IMR-90 (cell line): ENCODE measurements around the gene TAF1B. TPM values are rescaled to one million over a fixed set of nuclear protein-coding genes. Genes with fewer than 3 reads are reported as not detected.

Experiments
- ATAC-seq: fragments of 200-7000 bp; cut with Tn5 transposase; 2 replicates; pipeline ENCODE4 v1.9.1; 2020; ENCODE audit warnings: low read depth, mild to moderate bottlenecking, moderate library complexity
- BruUV-seq: library from RNA; stranded (reverse); fragments of 400-500 nt; replicated peaks from 2 replicates; lab custom pipeline; 2021; lab: Mats Ljungman, UMichigan
- CTCF ChIA-PET: fragments of 300-600 bp; formaldehyde crosslinking; extraction: SDS; loops from one replicate; lab custom pipeline; 2021; ENCODE audit warnings: antibody characterized with exemption; lab: Yijun Ruan, JAX
- POLR2A ChIA-PET: fragments of 300-600 bp; sonication (Branson Sonifier 250); formaldehyde crosslinking; loops from one replicate; lab custom pipeline; 2022; ENCODE audit warnings: antibody characterized with exemption; ENCODE audit not compliant: unreplicated experiment; lab: Charles Lee
- DNase-seq: peaks from one replicate; pipeline ENCODE4 v3.0.0; 2013
- H2AFZ ChIP-seq: replicated peaks from 2 replicates; pipeline ENCODE3; 2013; ENCODE audit warnings: low read length, mild to moderate bottlenecking; ENCODE audit not compliant: poor library complexity
- H2AK5ac ChIP-seq: 2 replicates; pipeline ENCODE4 v1.6.1; 2013; ENCODE audit warnings: low read depth, low read length, inconsistent platforms
- H2AK9ac ChIP-seq: replicated peaks from 2 replicates; pipeline ENCODE3; 2013; ENCODE audit warnings: mild to moderate bottlenecking, low read depth, low read length, moderate library complexity; ENCODE audit not compliant: poor library complexity
- H2BK120ac ChIP-seq: 2 replicates; pipeline ENCODE4 v1.6.1; 2013; ENCODE audit warnings: low read depth, low read length, inconsistent platforms
- H2BK15ac ChIP-seq: 3 replicates; pipeline ENCODE4 v1.6.1; 2013; ENCODE audit warnings: low read depth, low read length, inconsistent platforms
- H2BK20ac ChIP-seq: 2 replicates; pipeline ENCODE4 v1.6.1; 2013; ENCODE audit warnings: low read depth, mild to moderate bottlenecking, inconsistent platforms, low read length, moderate library complexity
- H2BK5ac ChIP-seq: 2 replicates; pipeline ENCODE4 v1.6.1; 2013; ENCODE audit warnings: mild to moderate bottlenecking, low read depth, low read length, inconsistent platforms; ENCODE audit not compliant: poor library complexity, severe bottlenecking
- H3K14ac ChIP-seq: replicated peaks from 2 replicates; pipeline ENCODE4 v1.6.1; 2013; ENCODE audit warnings: low read depth, low read length, inconsistent platforms
- H3K18ac ChIP-seq: 2 replicates; pipeline ENCODE4 v1.6.1; 2013; ENCODE audit warnings: low read depth, low read length, control low read depth
- H3K23ac ChIP-seq: 2 replicates; pipeline ENCODE4 v1.6.1; 2013; ENCODE audit warnings: low read depth, low read length, inconsistent platforms
- H3K27ac ChIP-seq: 2 replicates; pipeline ENCODE4 v1.5.1; 2013; ENCODE audit warnings: mild to moderate bottlenecking, control low read depth, low read length; ENCODE audit not compliant: insufficient read depth
- H3K27me3 ChIP-seq: 2 replicates; pipeline ENCODE4 v1.6.1; 2013; ENCODE audit warnings: low read length; ENCODE audit not compliant: control insufficient read depth, insufficient read depth
- H3K36me3 ChIP-seq: 2 replicates; pipeline ENCODE4 v1.6.1; 2013; ENCODE audit warnings: low read length, mixed read lengths; ENCODE audit not compliant: control insufficient read depth, insufficient read depth
- H3K4ac ChIP-seq: 2 replicates; pipeline ENCODE4 v1.6.1; 2013; ENCODE audit warnings: low read depth, low read length, inconsistent platforms
- H3K4me1 ChIP-seq: 2 replicates; pipeline ENCODE4 v1.6.1; 2013; ENCODE audit warnings: low read length, mixed read lengths; ENCODE audit not compliant: control insufficient read depth, insufficient read depth
- H3K4me2 ChIP-seq: 2 replicates; pipeline ENCODE4 v1.6.1; 2013; ENCODE audit warnings: low read depth, mild to moderate bottlenecking, control low read depth, low read length, moderate library complexity
- H3K4me3 ChIP-seq: 2 replicates; pipeline ENCODE4 v1.5.1; 2013; ENCODE audit warnings: low read depth, mild to moderate bottlenecking, control low read depth, low read length, moderate library complexity; ENCODE audit not compliant: insufficient read depth
- H3K56ac ChIP-seq: 2 replicates; pipeline ENCODE4 v1.6.1; 2013; ENCODE audit warnings: low read length, inconsistent platforms; ENCODE audit not compliant: insufficient read depth; ENCODE audit errors: extremely low read depth
- H3K79me1 ChIP-seq, 2 experiments: 2 replicates each; pipeline ENCODE4 v1.6.1; 2013; ENCODE audit warnings: low read length in 2 of 2, inconsistent platforms in 1 of 2, low read depth in 1 of 2
- H3K9ac ChIP-seq: 2 replicates; pipeline ENCODE4 v1.6.1; 2013; ENCODE audit warnings: low read depth, low read length, control low read depth
- H3K9me1 ChIP-seq: 2 replicates; pipeline ENCODE4 v1.6.1; 2013; ENCODE audit warnings: low read length, inconsistent platforms; ENCODE audit not compliant: insufficient read depth
- H3K9me3 ChIP-seq: 2 replicates; pipeline ENCODE4 v1.6.1; 2013; ENCODE audit warnings: low read length; ENCODE audit not compliant: control insufficient read depth, insufficient read depth
- H4K20me1 ChIP-seq: 2 replicates; pipeline ENCODE4 v1.6.1; 2013; ENCODE audit warnings: low read length, inconsistent platforms; ENCODE audit not compliant: insufficient read depth
- H4K5ac ChIP-seq: 2 replicates; pipeline ENCODE4 v1.6.1; 2013; ENCODE audit warnings: mild to moderate bottlenecking, low read depth, low read length, control low read depth
- H4K8ac ChIP-seq, 2 experiments: 2 replicates each; pipeline ENCODE4 v1.6.1; 2013; ENCODE audit warnings: low read depth in 2 of 2, low read length in 2 of 2, control low read depth in 1 of 2, inconsistent platforms in 1 of 2
- H4K91ac ChIP-seq: 2 replicates; pipeline ENCODE4 v1.6.1; 2013; ENCODE audit warnings: low read depth, low read length, inconsistent platforms; ENCODE audit not compliant: insufficient read depth
- BHLHE40 ChIP-seq: fragments of 150-350 bp; IDR thresholded peaks from 2 replicates; pipeline ENCODE4 v1.6.1; 2016; ENCODE audit warnings: mild to moderate bottlenecking, low read depth, low read length
- CEBPB ChIP-seq: IDR thresholded peaks from 2 replicates; pipeline ENCODE4 v1.6.1; 2012; ENCODE audit warnings: low read depth, low read length, improper control_type of control experiment
- CHD1 ChIP-seq: IDR thresholded peaks from 2 replicates; pipeline ENCODE4 v1.6.1; 2012; ENCODE audit warnings: low read depth, low read length, improper control_type of control experiment
- ELK1 ChIP-seq: fragments of 150-350 bp; IDR thresholded peaks from 2 replicates; pipeline ENCODE4 v1.6.1; 2016; ENCODE audit warnings: low read depth, mild to moderate bottlenecking, low read length, moderate library complexity, borderline replicate concordance
- FOS ChIP-seq: fragments of 150-350 bp; IDR thresholded peaks from 2 replicates; pipeline ENCODE4 v1.6.1; 2016; ENCODE audit warnings: low read depth, low read length
- MAFK ChIP-seq: IDR thresholded peaks from 2 replicates; pipeline ENCODE4 v1.6.1; 2012; ENCODE audit warnings: low read depth, low read length, improper control_type of control experiment
- MAZ ChIP-seq: IDR thresholded peaks from 2 replicates; pipeline ENCODE4 v1.6.1; 2012; ENCODE audit warnings: low read depth, mild to moderate bottlenecking, low read length, improper control_type of control experiment, moderate library complexity, borderline replicate concordance
- MXI1 ChIP-seq: IDR thresholded peaks from 2 replicates; pipeline ENCODE4 v1.6.1; 2012; ENCODE audit warnings: low read depth, mild to moderate bottlenecking, low read length, moderate library complexity, borderline replicate concordance
- NFE2L2 ChIP-seq: fragments of 150-350 bp; IDR thresholded peaks from 2 replicates; pipeline ENCODE4 v1.6.1; 2016; ENCODE audit warnings: low read depth, mild to moderate bottlenecking, low read length
- POLR2A ChIP-seq: IDR thresholded peaks from 2 replicates; pipeline ENCODE4 v1.6.1; 2012; ENCODE audit warnings: mild to moderate bottlenecking, low read depth, low read length
- RAD21 ChIP-seq: IDR thresholded peaks from 2 replicates; pipeline ENCODE4 v1.6.1; 2012; ENCODE audit warnings: low read length, improper control_type of control experiment
- RCOR1 ChIP-seq: IDR thresholded peaks from 2 replicates; pipeline ENCODE4 v1.6.1; 2012; ENCODE audit warnings: mild to moderate bottlenecking, low read length, improper control_type of control experiment; ENCODE audit not compliant: insufficient replicate concordance
- RFX5 ChIP-seq: IDR thresholded peaks from 2 replicates; pipeline ENCODE4 v1.8.0; 2012; ENCODE audit warnings: low read depth, mild to moderate bottlenecking, low read length, moderate library complexity
- SMC3 ChIP-seq: fragments of 150-350 bp; IDR thresholded peaks from 2 replicates; pipeline ENCODE4 v1.6.1; 2016; ENCODE audit warnings: low read depth, mild to moderate bottlenecking, antibody characterized with exemption, low read length, moderate library complexity
- USF2 ChIP-seq: fragments of 150-350 bp; IDR thresholded peaks from 2 replicates; pipeline ENCODE4 v1.6.1; 2017; ENCODE audit warnings: mild to moderate bottlenecking, antibody characterized with exemption, low read length, low read depth
- WGBS, 2 experiments: methylation state at CpG; one replicate each; pipeline versions ENCODE4 v1.1.5 to v1.1.7; 2013; ENCODE audit warnings: missing lambda C conversion rate in 2 of 2; ENCODE audit not compliant: insufficient read length in 1 of 2; ENCODE audit errors: extremely low coverage in 2 of 2; 5-methylcytosine and 5-hydroxymethylcytosine counted together
- dilution Hi-C: fragments of 300-500 bp; cut with HindIII; formaldehyde crosslinking; loops from one replicate; pipeline ENCODE4 v1.14.3; 2018; ENCODE audit warnings: low sequenced_read_pairs; ENCODE audit not compliant: unreplicated experiment
- in situ Hi-C: fragments of 300-500 bp; cut with MboI; formaldehyde crosslinking; loops from 3 replicates; pipeline ENCODE4 v1.14.3; 2019; ENCODE audit warnings: low sequenced_read_pairs, inconsistent platforms, mixed read lengths
- intact Hi-C: fragments of 100-400 bp; cut with micrococcal nuclease; formaldehyde crosslinking; loops from 2 replicates; pipeline ENCODE4 v1.10.0; 2022
- polyA plus RNA-seq, 3 experiments: library from polyadenylated mRNA; depleted of rRNA; stranded (reverse); fragments of >200 nt; gene quantifications; 2 replicates each; pipeline ENCODE4 v1.2.3, GENCODE V29; 2012; ENCODE audit warnings: low replicate concordance in 1 of 3
- total RNA-seq: library from RNA; depleted of rRNA; stranded (reverse); fragments of >200 nt; gene quantifications from 2 replicates; pipeline ENCODE4 v1.2.3, GENCODE V29; 2012

The TAF1B gene
- total and polyA plus RNA-seq, 2 of the 4 experiments (the other 2 are of a cell fraction), result 8.4 to 19.9 TPM

- no peak for TF ChIP-seq POLR2A
Observed at GRCh38 chr2:9793918-9794717, 49.2 kb upstream of the TAF1B start (continued).

GRCh38 chr2:9795071-9795470 lies 48.2 kb upstream of the TAF1B start:
- no peaks in the 10 kb centered on the region for H3K9me1 ChIP-seq
- no peaks in the 10 kb centered on the region for H3K9me3 ChIP-seq
- peaks cover 4% of the 10 kb centered on the region; the same call in 1 of the 2 replicates for H3K27me3 ChIP-seq
- H4K91ac ChIP-seq, result no peak overlapping the region
- H4K8ac ChIP-seq, result no peak overlapping the region
- no peak overlapping the region for H2BK20ac ChIP-seq
- H3K9ac ChIP-seq, result no peak overlapping the region
- H3K4ac ChIP-seq, result no peak overlapping the region
- H3K79me1 ChIP-seq, result no peaks in the 10 kb centered on the region
- no peak overlapping the region for H3K4me3 ChIP-seq
- no peaks in the 10 kb centered on the region for H3K4me1 ChIP-seq
- H4K20me1 ChIP-seq, result no peaks in the 10 kb centered on the region; the same call in 1 of the 2 replicates
- intact Hi-C loops, result no loop called here
- ATAC-seq (no peak), DNase-seq (no peak)
- CTCF ChIA-PET, result interaction anchor here (0.6 kb wide), 1 partner anchor 107 kb away, joined by 4 read pairs; no protein-coding TSS in a partner anchor
- no TSS peak for BruUV-seq
- no peak overlapping the region for H3K4me2 ChIP-seq
- no peak overlapping the region for H3K18ac ChIP-seq
- WGBS, 2 experiments, result no CpG with 5 or more reads among the region's 6 CpGs
- H2AFZ ChIP-seq, result no peak overlapping the region
- dilution Hi-C loops, result no loop called here
- in situ Hi-C loops, result loop anchor here (5.0 kb wide), 1 partner anchor 252 kb away; no protein-coding TSS in a partner anchor
- H2AK9ac ChIP-seq, result no peak overlapping the region
- H3K36me3 ChIP-seq, result no peaks in the 10 kb centered on the region
- no peak overlapping the region for H3K56ac ChIP-seq
- no peak overlapping the region for H2AK5ac ChIP-seq
- no peak overlapping the region for H3K14ac ChIP-seq
- POLR2A ChIA-PET, result interaction anchor here (0.5 kb wide), 1 partner anchor 356 kb away, joined by 3 read pairs; no protein-coding TSS in a partner anchor
- H2BK120ac ChIP-seq, result no peak overlapping the region
- no peak overlapping the region for H3K27ac ChIP-seq
- H4K5ac ChIP-seq, result no peak overlapping the region
- no peak overlapping the region for H2BK15ac ChIP-seq
- no peak overlapping the region for H3K23ac ChIP-seq
- H2BK5ac ChIP-seq, result no peak overlapping the region
- TF ChIP-seq MXI1, result no peak
- TF ChIP-seq USF2, result no peak
- no peak for TF ChIP-seq CEBPB
- TF ChIP-seq POLR2A, result no peak
- no peak for TF ChIP-seq NFE2L2
- no peak for TF ChIP-seq RAD21
- TF ChIP-seq ELK1, result no peak
- no peak for TF ChIP-seq BHLHE40
- no peak for TF ChIP-seq MAZ
- no peak for TF ChIP-seq MAFK
- TF ChIP-seq CHD1, result no peak
- no peak for TF ChIP-seq SMC3
- no peak for TF ChIP-seq RFX5
- no peak for TF ChIP-seq FOS
- no peak for TF ChIP-seq RCOR1
